ENCODE data around the gene COL3A1.

GRCh38 chr2:188986839-188987238 lies 12.7 kb downstream of the COL3A1 start:
- TF ChIP-seq CTCF (IDR thresholded peaks at IDR 0.05; ENCODE audit: extremely low read depth in 1 of 2, insufficient read depth in 1 of 2, low read depth in 1 of 2, low read length in 2 of 2): no peak
- TF ChIP-seq POLR2A (IDR thresholded peaks at IDR 0.05; ENCODE audit: low read depth, low read length): no peak
- TF ChIP-seq POLR2AphosphoS5 (IDR thresholded peaks at IDR 0.05; ENCODE audit: insufficient read depth, low read depth, low read length): no peak
- no peak for TF ChIP-seq EZH2 (IDR thresholded peaks at IDR 0.05; ENCODE audit: borderline replicate concordance, low read depth, low read length, severe bottlenecking)
- TF ChIP-seq MAX (IDR thresholded peaks at IDR 0.05; ENCODE audit: insufficient read depth, insufficient read length): no peak
- no peak for TF ChIP-seq FOS (IDR thresholded peaks at IDR 0.05; ENCODE audit: borderline replicate concordance, insufficient read depth, low read length)
- TF ChIP-seq MYC (IDR thresholded peaks at IDR 0.05; ENCODE audit: low read depth, low read length): no peak
- no peak for TF ChIP-seq JUN (IDR thresholded peaks at IDR 0.05; ENCODE audit: borderline replicate concordance, insufficient read depth, insufficient read length, low read depth)

Data from endothelial cell of umbilical vein (primary cell).